Fibroblast of villous mesenchyme (primary cell): ENCODE measurements around the gene KRTAP9-7. TPM values are rescaled to one million over a fixed set of nuclear protein-coding genes. Genes with fewer than 3 reads are reported as not detected.

Experiments
- DNase-seq: peaks from one replicate; pipeline ENCODE4 v3.0.0-alpha.2; 2010; ENCODE audit warnings: low read depth
- H3K4me3 ChIP-seq: 2 replicates; pipeline ENCODE4 v1.5.1; 2011; ENCODE audit warnings: low read depth, mild to moderate bottlenecking, low read length
- CTCF ChIP-seq: IDR thresholded peaks from 2 replicates; pipeline ENCODE4 v1.5.1; 2012; ENCODE audit warnings: low read depth, mild to moderate bottlenecking, low read length; ENCODE audit not compliant: insufficient read depth
- small RNA-seq: library from RNA; depleted of rRNA; stranded (forward); fragments of <200 nt; gene quantifications from one replicate; pipeline ENCODE3, GENCODE V24; 2012
- total RNA-seq: library from RNA; depleted of rRNA; stranded (reverse); fragments of >200 nt; gene quantifications from 2 replicates; pipeline ENCODE4 v1.2.3, GENCODE V29; 2012

KRTAP9-7 gene
- total RNA-seq, 1 donor: not detected

- no peak overlapping the region for H3K4me3 ChIP-seq
- TF ChIP-seq CTCF: peak; percentile 32
- DNase-seq: peak; percentile 12
Measured at GRCh38 chr17:41324180-41325075, 48.9 kb downstream of the KRTAP9-7 start.

- no peak overlapping the region for H3K4me3 ChIP-seq
- TF ChIP-seq CTCF: no peak
- no peak for DNase-seq
Measured at GRCh38 chr17:41325126-41325525, 49.6 kb downstream of the KRTAP9-7 start.

- no peak for TF ChIP-seq CTCF
- no peak overlapping the region for H3K4me3 ChIP-seq
- DNase-seq: no peak
Measured at GRCh38 chr17:41325611-41326010, 50.1 kb downstream of the KRTAP9-7 start.

Small RNA genes lying within 50 kb of the gene (small RNA-seq; reads per million reads assigned to genes)
- not detected for gene KRTAP9-10P

Other genes with a start within 250 kb of the KRTAP9-7 start
- gene KRTAP1-5, start 248.5 kb upstream of the KRTAP9-7 start, total RNA-seq: 11.0 and 16.4 TPM in 2 replicates
- gene KRTAP1-4, start 245.5 kb upstream of the KRTAP9-7 start, total RNA-seq: not detected in 2 replicates
- not detected in 2 replicates for gene KRTAP1-3, start 240.8 kb upstream of the KRTAP9-7 start, total RNA-seq
- gene KRTAP1-1, start 234.2 kb upstream of the KRTAP9-7 start, total RNA-seq: not detected in 2 replicates
- not detected in 2 replicates for gene KRTAP2-1, start 228.4 kb upstream of the KRTAP9-7 start, total RNA-seq
- not detected in 2 replicates for gene KRTAP2-2, start 220.5 kb upstream of the KRTAP9-7 start, total RNA-seq
- 0.32 TPM in 1 of 2 replicates, not detected in the other for gene KRTAP2-3, start 215.6 kb upstream of the KRTAP9-7 start, total RNA-seq
- gene KRTAP2-4, start 209.8 kb upstream of the KRTAP9-7 start, total RNA-seq: not detected in 2 replicates
- gene KRTAP4-7, start 191.5 kb upstream of the KRTAP9-7 start, total RNA-seq: not detected in 2 replicates
- gene KRTAP4-8, start 177.6 kb upstream of the KRTAP9-7 start, total RNA-seq: not detected in 2 replicates
- gene KRTAP4-16, start 173.5 kb upstream of the KRTAP9-7 start, total RNA-seq: not detected in 2 replicates
- gene KRTAP4-9, start 170.3 kb upstream of the KRTAP9-7 start, total RNA-seq: not detected in 2 replicates
- not detected in 2 replicates for gene KRTAP4-11, start 157.3 kb upstream of the KRTAP9-7 start, total RNA-seq
- gene KRTAP4-12, start 151.5 kb upstream of the KRTAP9-7 start, total RNA-seq: not detected in 2 replicates
- not detected in 2 replicates for gene KRTAP4-6, start 135.2 kb upstream of the KRTAP9-7 start, total RNA-seq
- gene KRTAP4-5, start 125.9 kb upstream of the KRTAP9-7 start, total RNA-seq: not detected in 2 replicates
- not detected in 2 replicates for gene KRTAP4-4, start 115.0 kb upstream of the KRTAP9-7 start, total RNA-seq
- not detected in 2 replicates for gene KRTAP4-3, start 107.5 kb upstream of the KRTAP9-7 start, total RNA-seq
- not detected in 2 replicates for gene KRTAP4-2, start 97.5 kb upstream of the KRTAP9-7 start, total RNA-seq
- gene KRTAP4-1, start 90.8 kb upstream of the KRTAP9-7 start, total RNA-seq: not detected in 2 replicates
- not detected in 2 replicates for gene KRTAP9-1, start 85.8 kb upstream of the KRTAP9-7 start, total RNA-seq
- gene KRTAP9-2, start 49.0 kb upstream of the KRTAP9-7 start, total RNA-seq: not detected in 2 replicates
- gene KRTAP9-3, start 43.2 kb upstream of the KRTAP9-7 start, total RNA-seq: not detected in 2 replicates
- gene KRTAP9-8, start 37.7 kb upstream of the KRTAP9-7 start, total RNA-seq: not detected in 2 replicates
- gene KRTAP9-4, start 26.0 kb upstream of the KRTAP9-7 start, total RNA-seq: not detected in 2 replicates
- gene KRTAP9-9, start 20.3 kb upstream of the KRTAP9-7 start, total RNA-seq: not detected in 2 replicates
- gene KRTAP9-6, start 10.3 kb upstream of the KRTAP9-7 start, total RNA-seq: not detected in 2 replicates
- not detected in 2 replicates for gene KRTAP29-1, start 27.2 kb downstream of the KRTAP9-7 start, total RNA-seq
- not detected in 2 replicates for gene KRTAP16-1, start 33.6 kb downstream of the KRTAP9-7 start, total RNA-seq
- gene KRTAP17-1, start 40.0 kb downstream of the KRTAP9-7 start, total RNA-seq: not detected in 2 replicates
- not detected in 2 replicates for gene KRT33A, start 75.1 kb downstream of the KRTAP9-7 start, total RNA-seq
- under 0.01 and 0.32 TPM in 2 replicates for gene KRT33B, start 94.1 kb downstream of the KRTAP9-7 start, total RNA-seq
- gene KRT34, start 106.6 kb downstream of the KRTAP9-7 start, total RNA-seq: 26.7 and 28.9 TPM in 2 replicates
- gene KRT31, start 121.9 kb downstream of the KRTAP9-7 start, total RNA-seq: not detected in 2 replicates
- gene KRT37, start 148.9 kb downstream of the KRTAP9-7 start, total RNA-seq: not detected in 2 replicates
- under 0.01 TPM in 1 of 2 replicates, not detected in the other for gene KRT38, start 165.3 kb downstream of the KRTAP9-7 start, total RNA-seq
- gene KRT32, start 191.7 kb downstream of the KRTAP9-7 start, total RNA-seq: not detected in 2 replicates
- gene KRT35, start 205.5 kb downstream of the KRTAP9-7 start, total RNA-seq: not detected in 2 replicates
- under 0.01 TPM in 2 replicates for gene KRT36, start 214.2 kb downstream of the KRTAP9-7 start, total RNA-seq
- gene KRT13, start 229.9 kb downstream of the KRTAP9-7 start, total RNA-seq: not detected in 2 replicates
- gene KRT15, start 243.2 kb downstream of the KRTAP9-7 start, total RNA-seq: 0.43 and 1.3 TPM in 2 replicates